WTC11 (cell line): ENCODE measurements around the gene PTPRG. TPM values are rescaled to one million over a fixed set of nuclear protein-coding genes. Genes with fewer than 3 reads are reported as not detected.

ENCODE experiments used
- ATAC-seq: fragments of 200-7000 bp; cut with Tn5 transposase; 2 replicates; pipeline ENCODE4 v1.10.0; 2021; ENCODE audit warnings: mild to moderate bottlenecking, moderate library complexity
- CTCF ChIA-PET: fragments of 300-600 bp; sonication (Branson Sonifier 250); formaldehyde crosslinking; loops from one replicate; lab custom pipeline; 2021; ENCODE audit warnings: antibody characterized with exemption; lab: Charles Lee
- POLR2A ChIA-PET: fragments of 350-600 bp; sonication (Branson Sonifier 250); formaldehyde crosslinking; loops from one replicate; lab custom pipeline; 2021; ENCODE audit warnings: antibody characterized with exemption; lab: Charles Lee
- DNase-seq: peaks from one replicate; pipeline ENCODE4 v3.0.0; 2021; ENCODE audit warnings: low spot score
- H3K27ac Mint-ChIP-seq: 2 replicates; pipeline ENCODE4 v1.8.0; 2021; ENCODE audit warnings: mixed read lengths
- H3K27me3 Mint-ChIP-seq: 2 replicates; pipeline ENCODE4 v1.8.0; 2021; ENCODE audit warnings: low read depth, mild to moderate bottlenecking, moderate library complexity, mixed read lengths
- H3K36me3 Mint-ChIP-seq: 2 replicates; pipeline ENCODE4 v1.8.0; 2021; ENCODE audit warnings: mixed read lengths
- H3K4me1 Mint-ChIP-seq: 2 replicates; pipeline ENCODE4 v1.8.0; 2022; ENCODE audit warnings: mixed read lengths
- H3K4me3 Mint-ChIP-seq: 2 replicates; pipeline ENCODE4 v1.8.0; 2021; ENCODE audit warnings: mild to moderate bottlenecking, moderate library complexity, mixed read lengths
- H3K9me3 Mint-ChIP-seq: 2 replicates; pipeline ENCODE4 v1.8.0; 2021; ENCODE audit warnings: mixed read lengths
- CREM ChIP-seq: sonication (generic); formaldehyde crosslinking; IDR thresholded peaks from 2 replicates; pipeline ENCODE4 v1.8.1; 2022; ENCODE audit warnings: mild to moderate bottlenecking, missing genetic modification reagents, moderate library complexity
- ELF4 ChIP-seq: sonication (generic); formaldehyde crosslinking; IDR thresholded peaks from 2 replicates; pipeline ENCODE4 v1.8.1; 2022; ENCODE audit warnings: low read depth, mild to moderate bottlenecking, moderate library complexity, missing genetic modification reagents
- GTF2I ChIP-seq: fragments of 250-450 bp; sonication (Bioruptor Pico); conservative IDR thresholded peaks from 2 replicates; pipeline ENCODE4 v1.4.0; 2021; ENCODE audit warnings: mild to moderate bottlenecking
- JAZF1 ChIP-seq: fragments of 250-450 bp; sonication (Bioruptor Pico); IDR thresholded peaks from 2 replicates; pipeline ENCODE4 v1.9.0; 2021; ENCODE audit warnings: moderate library complexity, mild to moderate bottlenecking, inconsistent platforms
- MYBL2 ChIP-seq: sonication (generic); formaldehyde crosslinking; IDR thresholded peaks from 2 replicates; pipeline ENCODE4 v1.8.1; 2023; ENCODE audit warnings: mild to moderate bottlenecking, moderate library complexity, missing genetic modification reagents
- NR3C1 ChIP-seq: sonication (generic); formaldehyde crosslinking; conservative IDR thresholded peaks from 2 replicates; pipeline ENCODE4 v1.8.1; 2023; ENCODE audit warnings: low read depth, mild to moderate bottlenecking, missing genetic modification reagents
- RELA ChIP-seq: sonication (generic); formaldehyde crosslinking; IDR thresholded peaks from 2 replicates; pipeline ENCODE4 v1.8.1; 2022; ENCODE audit warnings: missing genetic modification reagents, mild to moderate bottlenecking, borderline replicate concordance
- SP1 ChIP-seq: sonication (generic); formaldehyde crosslinking; conservative IDR thresholded peaks from 2 replicates; pipeline ENCODE4 v1.8.1; 2022; ENCODE audit warnings: missing genetic modification reagents
- ZNF121 ChIP-seq: sonication (generic); formaldehyde crosslinking; IDR thresholded peaks from 2 replicates; pipeline ENCODE4 v1.8.0; 2023; ENCODE audit warnings: missing genetic modification reagents
- ZNF416 ChIP-seq: fragments of 250-450 bp; sonication (Bioruptor Pico); IDR thresholded peaks from 2 replicates; pipeline ENCODE4 v1.9.0; 2021; ENCODE audit warnings: mild to moderate bottlenecking, inconsistent platforms
- total RNA-seq: library from RNA; stranded (reverse); gene quantifications from 3 replicates; pipeline ENCODE4 v1.2.3, GENCODE V29; 2021
- TF ChIP-seq, protein P1 (sequence below): fragments of 250-450 bp; sonication (Bioruptor Pico); IDR thresholded peaks from 2 replicates; pipeline ENCODE4 v1.9.0; 2021; ENCODE audit warnings: mild to moderate bottlenecking
- TF ChIP-seq, protein P2 (sequence below): sonication (generic); formaldehyde crosslinking; IDR thresholded peaks from 2 replicates; pipeline ENCODE4 v1.8.0; 2022; ENCODE audit warnings: mild to moderate bottlenecking, missing genetic modification reagents
- TF ChIP-seq, protein P3 (sequence below): sonication (generic); formaldehyde crosslinking; IDR thresholded peaks from 2 replicates; pipeline ENCODE4 v1.8.1; 2022; ENCODE audit warnings: low read depth, mild to moderate bottlenecking, moderate library complexity, missing genetic modification reagents, borderline replicate concordance
- TF ChIP-seq, protein P4 (sequence below): sonication (generic); formaldehyde crosslinking; IDR thresholded peaks from 2 replicates; pipeline ENCODE4 v1.8.1; 2023; ENCODE audit warnings: mild to moderate bottlenecking, missing genetic modification reagents
- TF ChIP-seq, protein P5 (sequence below): sonication (generic); formaldehyde crosslinking; IDR thresholded peaks from 2 replicates; pipeline ENCODE4 v1.8.1; 2023; ENCODE audit warnings: mild to moderate bottlenecking, missing genetic modification reagents
- TF ChIP-seq, protein P6 (sequence below): sonication (generic); formaldehyde crosslinking; IDR thresholded peaks from 2 replicates; pipeline ENCODE4 v1.8.0; 2023; ENCODE audit warnings: missing genetic modification reagents, mild to moderate bottlenecking, borderline replicate concordance
- TF ChIP-seq, protein P7 (sequence below): fragments of 250-450 bp; sonication (Bioruptor Pico); IDR thresholded peaks from 2 replicates; pipeline ENCODE4 v1.8.0; 2021; ENCODE audit warnings: mild to moderate bottlenecking

Gene PTPRG
- total RNA-seq, 1 experiment from 2014 or later = 106 TPM

DNA sequence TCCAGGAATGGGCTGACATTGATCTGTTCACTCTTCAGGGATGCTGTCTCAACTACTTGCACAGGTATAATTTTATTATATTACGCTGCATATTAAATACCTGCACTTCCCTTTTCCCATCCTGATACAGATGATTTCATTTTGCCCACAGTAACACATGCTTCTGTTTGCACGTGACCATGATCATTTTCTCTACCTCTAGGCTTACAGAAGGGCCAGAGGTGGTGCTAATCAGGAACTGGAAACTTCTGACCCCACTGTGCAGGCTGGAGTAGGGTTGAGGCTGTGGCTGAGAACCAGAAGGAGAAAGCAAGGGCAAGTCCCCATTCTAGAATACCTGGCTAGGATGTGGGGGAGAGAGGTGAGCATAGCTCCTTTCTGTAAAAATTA, 304.8 kb downstream of the PTPRG start:
- TF ChIP-seq, protein P1, sequence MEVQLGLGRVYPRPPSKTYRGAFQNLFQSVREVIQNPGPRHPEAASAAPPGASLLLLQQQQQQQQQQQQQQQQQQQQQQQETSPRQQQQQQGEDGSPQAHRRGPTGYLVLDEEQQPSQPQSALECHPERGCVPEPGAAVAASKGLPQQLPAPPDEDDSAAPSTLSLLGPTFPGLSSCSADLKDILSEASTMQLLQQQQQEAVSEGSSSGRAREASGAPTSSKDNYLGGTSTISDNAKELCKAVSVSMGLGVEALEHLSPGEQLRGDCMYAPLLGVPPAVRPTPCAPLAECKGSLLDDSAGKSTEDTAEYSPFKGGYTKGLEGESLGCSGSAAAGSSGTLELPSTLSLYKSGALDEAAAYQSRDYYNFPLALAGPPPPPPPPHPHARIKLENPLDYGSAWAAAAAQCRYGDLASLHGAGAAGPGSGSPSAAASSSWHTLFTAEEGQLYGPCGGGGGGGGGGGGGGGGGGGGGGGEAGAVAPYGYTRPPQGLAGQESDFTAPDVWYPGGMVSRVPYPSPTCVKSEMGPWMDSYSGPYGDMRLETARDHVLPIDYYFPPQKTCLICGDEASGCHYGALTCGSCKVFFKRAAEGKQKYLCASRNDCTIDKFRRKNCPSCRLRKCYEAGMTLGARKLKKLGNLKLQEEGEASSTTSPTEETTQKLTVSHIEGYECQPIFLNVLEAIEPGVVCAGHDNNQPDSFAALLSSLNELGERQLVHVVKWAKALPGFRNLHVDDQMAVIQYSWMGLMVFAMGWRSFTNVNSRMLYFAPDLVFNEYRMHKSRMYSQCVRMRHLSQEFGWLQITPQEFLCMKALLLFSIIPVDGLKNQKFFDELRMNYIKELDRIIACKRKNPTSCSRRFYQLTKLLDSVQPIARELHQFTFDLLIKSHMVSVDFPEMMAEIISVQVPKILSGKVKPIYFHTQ (CRISPR knock-in tag) = no peak
- TF ChIP-seq, protein P2, sequence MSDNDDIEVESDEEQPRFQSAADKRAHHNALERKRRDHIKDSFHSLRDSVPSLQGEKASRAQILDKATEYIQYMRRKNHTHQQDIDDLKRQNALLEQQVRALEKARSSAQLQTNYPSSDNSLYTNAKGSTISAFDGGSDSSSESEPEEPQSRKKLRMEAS (CRISPR knock-in tag) = no peak
- TF ChIP-seq RELA (CRISPR knock-in tag) (no peak), SP1 (CRISPR knock-in tag) (no peak), JAZF1 (CRISPR knock-in tag) (no peak), CREM (CRISPR knock-in tag) (no peak), ELF4 (no peak), ZNF416 (CRISPR knock-in tag) (no peak), MYBL2 (no peak), ZNF121 (CRISPR knock-in tag) (no peak), GTF2I (CRISPR knock-in tag) (no peak), NR3C1 (no peak)
- TF ChIP-seq, protein P3, sequence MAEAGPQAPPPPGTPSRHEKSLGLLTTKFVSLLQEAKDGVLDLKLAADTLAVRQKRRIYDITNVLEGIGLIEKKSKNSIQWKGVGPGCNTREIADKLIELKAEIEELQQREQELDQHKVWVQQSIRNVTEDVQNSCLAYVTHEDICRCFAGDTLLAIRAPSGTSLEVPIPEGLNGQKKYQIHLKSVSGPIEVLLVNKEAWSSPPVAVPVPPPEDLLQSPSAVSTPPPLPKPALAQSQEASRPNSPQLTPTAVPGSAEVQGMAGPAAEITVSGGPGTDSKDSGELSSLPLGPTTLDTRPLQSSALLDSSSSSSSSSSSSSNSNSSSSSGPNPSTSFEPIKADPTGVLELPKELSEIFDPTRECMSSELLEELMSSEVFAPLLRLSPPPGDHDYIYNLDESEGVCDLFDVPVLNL (CRISPR knock-in tag) = no peak
- TF ChIP-seq, protein P4, sequence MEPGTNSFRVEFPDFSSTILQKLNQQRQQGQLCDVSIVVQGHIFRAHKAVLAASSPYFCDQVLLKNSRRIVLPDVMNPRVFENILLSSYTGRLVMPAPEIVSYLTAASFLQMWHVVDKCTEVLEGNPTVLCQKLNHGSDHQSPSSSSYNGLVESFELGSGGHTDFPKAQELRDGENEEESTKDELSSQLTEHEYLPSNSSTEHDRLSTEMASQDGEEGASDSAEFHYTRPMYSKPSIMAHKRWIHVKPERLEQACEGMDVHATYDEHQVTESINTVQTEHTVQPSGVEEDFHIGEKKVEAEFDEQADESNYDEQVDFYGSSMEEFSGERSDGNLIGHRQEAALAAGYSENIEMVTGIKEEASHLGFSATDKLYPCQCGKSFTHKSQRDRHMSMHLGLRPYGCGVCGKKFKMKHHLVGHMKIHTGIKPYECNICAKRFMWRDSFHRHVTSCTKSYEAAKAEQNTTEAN (CRISPR knock-in tag) = no peak
- TF ChIP-seq, protein P5, sequence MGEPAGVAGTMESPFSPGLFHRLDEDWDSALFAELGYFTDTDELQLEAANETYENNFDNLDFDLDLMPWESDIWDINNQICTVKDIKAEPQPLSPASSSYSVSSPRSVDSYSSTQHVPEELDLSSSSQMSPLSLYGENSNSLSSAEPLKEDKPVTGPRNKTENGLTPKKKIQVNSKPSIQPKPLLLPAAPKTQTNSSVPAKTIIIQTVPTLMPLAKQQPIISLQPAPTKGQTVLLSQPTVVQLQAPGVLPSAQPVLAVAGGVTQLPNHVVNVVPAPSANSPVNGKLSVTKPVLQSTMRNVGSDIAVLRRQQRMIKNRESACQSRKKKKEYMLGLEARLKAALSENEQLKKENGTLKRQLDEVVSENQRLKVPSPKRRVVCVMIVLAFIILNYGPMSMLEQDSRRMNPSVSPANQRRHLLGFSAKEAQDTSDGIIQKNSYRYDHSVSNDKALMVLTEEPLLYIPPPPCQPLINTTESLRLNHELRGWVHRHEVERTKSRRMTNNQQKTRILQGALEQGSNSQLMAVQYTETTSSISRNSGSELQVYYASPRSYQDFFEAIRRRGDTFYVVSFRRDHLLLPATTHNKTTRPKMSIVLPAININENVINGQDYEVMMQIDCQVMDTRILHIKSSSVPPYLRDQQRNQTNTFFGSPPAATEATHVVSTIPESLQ = no peak
- TF ChIP-seq, protein P6, sequence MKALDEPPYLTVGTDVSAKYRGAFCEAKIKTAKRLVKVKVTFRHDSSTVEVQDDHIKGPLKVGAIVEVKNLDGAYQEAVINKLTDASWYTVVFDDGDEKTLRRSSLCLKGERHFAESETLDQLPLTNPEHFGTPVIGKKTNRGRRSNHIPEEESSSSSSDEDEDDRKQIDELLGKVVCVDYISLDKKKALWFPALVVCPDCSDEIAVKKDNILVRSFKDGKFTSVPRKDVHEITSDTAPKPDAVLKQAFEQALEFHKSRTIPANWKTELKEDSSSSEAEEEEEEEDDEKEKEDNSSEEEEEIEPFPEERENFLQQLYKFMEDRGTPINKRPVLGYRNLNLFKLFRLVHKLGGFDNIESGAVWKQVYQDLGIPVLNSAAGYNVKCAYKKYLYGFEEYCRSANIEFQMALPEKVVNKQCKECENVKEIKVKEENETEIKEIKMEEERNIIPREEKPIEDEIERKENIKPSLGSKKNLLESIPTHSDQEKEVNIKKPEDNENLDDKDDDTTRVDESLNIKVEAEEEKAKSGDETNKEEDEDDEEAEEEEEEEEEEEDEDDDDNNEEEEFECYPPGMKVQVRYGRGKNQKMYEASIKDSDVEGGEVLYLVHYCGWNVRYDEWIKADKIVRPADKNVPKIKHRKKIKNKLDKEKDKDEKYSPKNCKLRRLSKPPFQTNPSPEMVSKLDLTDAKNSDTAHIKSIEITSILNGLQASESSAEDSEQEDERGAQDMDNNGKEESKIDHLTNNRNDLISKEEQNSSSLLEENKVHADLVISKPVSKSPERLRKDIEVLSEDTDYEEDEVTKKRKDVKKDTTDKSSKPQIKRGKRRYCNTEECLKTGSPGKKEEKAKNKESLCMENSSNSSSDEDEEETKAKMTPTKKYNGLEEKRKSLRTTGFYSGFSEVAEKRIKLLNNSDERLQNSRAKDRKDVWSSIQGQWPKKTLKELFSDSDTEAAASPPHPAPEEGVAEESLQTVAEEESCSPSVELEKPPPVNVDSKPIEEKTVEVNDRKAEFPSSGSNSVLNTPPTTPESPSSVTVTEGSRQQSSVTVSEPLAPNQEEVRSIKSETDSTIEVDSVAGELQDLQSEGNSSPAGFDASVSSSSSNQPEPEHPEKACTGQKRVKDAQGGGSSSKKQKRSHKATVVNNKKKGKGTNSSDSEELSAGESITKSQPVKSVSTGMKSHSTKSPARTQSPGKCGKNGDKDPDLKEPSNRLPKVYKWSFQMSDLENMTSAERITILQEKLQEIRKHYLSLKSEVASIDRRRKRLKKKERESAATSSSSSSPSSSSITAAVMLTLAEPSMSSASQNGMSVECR (CRISPR knock-in tag) = no peak
- TF ChIP-seq, protein P7, sequence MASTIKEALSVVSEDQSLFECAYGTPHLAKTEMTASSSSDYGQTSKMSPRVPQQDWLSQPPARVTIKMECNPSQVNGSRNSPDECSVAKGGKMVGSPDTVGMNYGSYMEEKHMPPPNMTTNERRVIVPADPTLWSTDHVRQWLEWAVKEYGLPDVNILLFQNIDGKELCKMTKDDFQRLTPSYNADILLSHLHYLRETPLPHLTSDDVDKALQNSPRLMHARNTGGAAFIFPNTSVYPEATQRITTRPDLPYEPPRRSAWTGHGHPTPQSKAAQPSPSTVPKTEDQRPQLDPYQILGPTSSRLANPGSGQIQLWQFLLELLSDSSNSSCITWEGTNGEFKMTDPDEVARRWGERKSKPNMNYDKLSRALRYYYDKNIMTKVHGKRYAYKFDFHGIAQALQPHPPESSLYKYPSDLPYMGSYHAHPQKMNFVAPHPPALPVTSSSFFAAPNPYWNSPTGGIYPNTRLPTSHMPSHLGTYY (CRISPR knock-in tag) = no peak
- Mint-ChIP-seq H3K4me1 (peaks cover 84% of the 10 kb centered on the region), H3K36me3 (no peaks in the 10 kb centered on the region), H3K27ac (no peak overlapping the region), H3K27me3 (no peaks in the 10 kb centered on the region), H3K9me3 (no peaks in the 10 kb centered on the region), H3K4me3 (no peak overlapping the region)
- ATAC-seq (no peak), DNase-seq (no peak)
- ChIA-PET CTCF (interaction anchor here (1.7 kb wide), 1 partner anchor 57 kb away, joined by 3 read pairs; no protein-coding TSS in a partner anchor), POLR2A (interaction anchor here (0.6 to 0.7 kb wide), 2 partner anchors 185 to 208 kb away, joined by 4 to 11 read pairs; no protein-coding TSS in a partner anchor)
